NOMO-1 treated with DMSO at 0.1 percent for 48 hours (cell line): ENCODE data around the gene NES.

Experiments
- DNase-seq: peaks from one replicate; lab custom pipeline; 2025; ENCODE audit not compliant: unreplicated experiment; lab: John Stamatoyannopoulos, UW

NES gene, protein sequence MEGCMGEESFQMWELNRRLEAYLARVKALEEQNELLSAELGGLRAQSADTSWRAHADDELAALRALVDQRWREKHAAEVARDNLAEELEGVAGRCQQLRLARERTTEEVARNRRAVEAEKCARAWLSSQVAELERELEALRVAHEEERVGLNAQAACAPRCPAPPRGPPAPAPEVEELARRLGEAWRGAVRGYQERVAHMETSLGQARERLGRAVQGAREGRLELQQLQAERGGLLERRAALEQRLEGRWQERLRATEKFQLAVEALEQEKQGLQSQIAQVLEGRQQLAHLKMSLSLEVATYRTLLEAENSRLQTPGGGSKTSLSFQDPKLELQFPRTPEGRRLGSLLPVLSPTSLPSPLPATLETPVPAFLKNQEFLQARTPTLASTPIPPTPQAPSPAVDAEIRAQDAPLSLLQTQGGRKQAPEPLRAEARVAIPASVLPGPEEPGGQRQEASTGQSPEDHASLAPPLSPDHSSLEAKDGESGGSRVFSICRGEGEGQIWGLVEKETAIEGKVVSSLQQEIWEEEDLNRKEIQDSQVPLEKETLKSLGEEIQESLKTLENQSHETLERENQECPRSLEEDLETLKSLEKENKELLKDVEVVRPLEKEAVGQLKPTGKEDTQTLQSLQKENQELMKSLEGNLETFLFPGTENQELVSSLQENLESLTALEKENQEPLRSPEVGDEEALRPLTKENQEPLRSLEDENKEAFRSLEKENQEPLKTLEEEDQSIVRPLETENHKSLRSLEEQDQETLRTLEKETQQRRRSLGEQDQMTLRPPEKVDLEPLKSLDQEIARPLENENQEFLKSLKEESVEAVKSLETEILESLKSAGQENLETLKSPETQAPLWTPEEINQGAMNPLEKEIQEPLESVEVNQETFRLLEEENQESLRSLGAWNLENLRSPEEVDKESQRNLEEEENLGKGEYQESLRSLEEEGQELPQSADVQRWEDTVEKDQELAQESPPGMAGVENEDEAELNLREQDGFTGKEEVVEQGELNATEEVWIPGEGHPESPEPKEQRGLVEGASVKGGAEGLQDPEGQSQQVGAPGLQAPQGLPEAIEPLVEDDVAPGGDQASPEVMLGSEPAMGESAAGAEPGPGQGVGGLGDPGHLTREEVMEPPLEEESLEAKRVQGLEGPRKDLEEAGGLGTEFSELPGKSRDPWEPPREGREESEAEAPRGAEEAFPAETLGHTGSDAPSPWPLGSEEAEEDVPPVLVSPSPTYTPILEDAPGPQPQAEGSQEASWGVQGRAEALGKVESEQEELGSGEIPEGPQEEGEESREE (N-terminal part only)

GRCh38 chr1:156676820-156677615 is at the start of gene NES:
TSS of gene NES (minus strand) at chr1:156677407. CDS start at chr1:156677264, 143 bp downstream.
- no peak for DNase-seq

GRCh38 chr1:156726549-156727226 is 49.5 kb upstream of the NES start:
- DNase-seq = peak; percentile 73

- peak; percentile 94 for DNase-seq
Measured at GRCh38 chr1:156725683-156726280, 48.6 kb upstream of the NES start.

GRCh38 chr1:156721535-156721934 is 44.3 kb upstream of the NES start:
- no peak for DNase-seq

DNA sequence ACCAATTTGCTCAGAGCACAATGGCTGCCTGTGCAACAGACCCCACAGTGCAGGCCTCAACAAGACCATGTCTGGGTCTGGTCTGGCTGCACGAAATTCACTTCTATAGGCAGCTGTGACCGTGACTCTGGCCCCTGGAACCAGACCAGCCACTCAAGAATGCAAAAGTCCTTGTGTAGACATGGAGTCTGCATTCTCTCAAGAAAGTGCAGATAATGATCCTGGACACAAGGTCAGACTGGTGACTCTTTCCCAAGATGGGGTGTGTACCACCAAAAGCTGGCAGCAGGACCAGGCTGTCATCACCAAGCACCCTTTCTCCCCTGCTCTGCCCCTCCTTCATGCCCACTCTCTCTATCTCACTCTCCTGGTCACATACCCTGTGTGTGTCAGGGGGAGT is 43.9 kb upstream of the NES start:
- DNase-seq = no peak

DNA sequence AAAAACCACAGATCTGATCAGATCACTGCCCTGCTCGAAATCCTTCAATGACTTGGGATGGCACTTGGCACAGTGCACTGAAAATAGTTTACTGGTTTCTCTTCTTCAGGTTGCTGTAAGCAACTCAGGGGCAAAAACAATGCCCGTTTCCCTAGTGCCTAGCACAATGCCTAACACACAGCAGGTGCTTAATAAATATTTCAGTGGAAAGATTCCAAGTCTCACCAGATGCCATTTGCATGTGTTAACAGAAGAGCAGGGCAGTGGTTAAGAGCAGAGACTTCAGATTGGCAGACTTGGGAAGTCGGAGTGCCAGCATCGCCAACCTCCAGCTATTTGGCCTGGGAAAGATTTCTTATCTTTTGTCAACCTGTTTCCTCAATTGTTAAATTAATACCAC is 40.1 kb upstream of the NES start:
- DNase-seq = no peak

DNA sequence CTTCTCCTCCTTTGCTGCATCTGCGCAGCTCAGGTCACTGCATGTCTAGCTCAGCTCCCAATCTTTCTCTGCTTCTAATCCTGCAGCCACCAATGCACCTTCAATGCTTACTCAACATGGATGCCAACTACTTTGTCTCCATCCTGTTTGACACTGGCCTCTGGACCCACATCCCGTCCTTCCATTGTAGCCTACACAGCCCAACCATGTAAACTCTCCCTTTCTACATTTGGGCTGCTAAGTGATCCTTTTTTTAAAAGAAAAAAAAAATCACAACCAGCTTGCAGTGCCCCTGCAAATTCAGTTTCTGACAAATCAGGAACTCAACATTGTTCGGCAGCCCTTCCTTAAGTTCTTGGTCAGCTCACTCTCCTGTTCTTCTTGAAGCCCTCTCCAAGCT is 37.6 kb upstream of the NES start:
- no peak for DNase-seq

GRCh38 chr1:156712626-156713025 is 35.4 kb upstream of the NES start:
- no peak for DNase-seq

GRCh38 chr1:156711011-156711817 is 34.0 kb upstream of the NES start:
- no peak for DNase-seq

DNA sequence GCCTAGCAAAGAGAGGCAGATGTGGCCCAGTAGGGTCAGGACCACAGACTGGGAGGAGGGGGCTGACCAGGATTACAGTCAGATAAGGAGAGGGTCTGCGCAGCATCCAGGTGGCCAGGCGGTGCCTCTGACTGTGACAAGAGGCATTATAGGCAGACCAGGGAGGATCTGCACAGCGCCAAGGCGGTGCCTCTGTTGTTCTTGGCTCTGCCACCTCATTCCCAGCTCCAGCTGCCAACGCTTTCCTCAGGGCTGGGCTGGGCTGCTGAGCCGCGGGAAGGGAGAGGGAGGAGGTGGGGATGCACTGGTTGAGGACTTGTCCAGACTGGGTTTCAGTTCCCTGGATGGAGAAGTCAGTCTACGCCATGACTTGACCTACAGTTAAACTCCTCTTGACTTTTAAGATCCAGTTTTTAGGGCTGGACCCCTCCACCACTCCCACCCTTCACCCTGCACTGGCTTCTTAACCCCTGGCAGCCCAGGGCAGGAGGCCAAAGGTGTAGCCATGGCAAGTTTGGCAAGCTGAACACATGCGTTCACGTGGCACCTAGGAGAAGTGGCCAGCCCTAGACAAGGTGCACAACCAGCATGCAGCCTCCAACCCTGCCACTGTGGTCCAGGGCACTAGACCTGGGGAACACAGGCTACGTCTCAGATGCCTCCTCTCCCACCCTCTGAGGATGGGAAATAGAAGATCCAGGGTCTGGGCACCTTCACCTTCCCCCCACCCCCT is 32.7 kb upstream of the NES start:
- DNase-seq = no peak

DNA sequence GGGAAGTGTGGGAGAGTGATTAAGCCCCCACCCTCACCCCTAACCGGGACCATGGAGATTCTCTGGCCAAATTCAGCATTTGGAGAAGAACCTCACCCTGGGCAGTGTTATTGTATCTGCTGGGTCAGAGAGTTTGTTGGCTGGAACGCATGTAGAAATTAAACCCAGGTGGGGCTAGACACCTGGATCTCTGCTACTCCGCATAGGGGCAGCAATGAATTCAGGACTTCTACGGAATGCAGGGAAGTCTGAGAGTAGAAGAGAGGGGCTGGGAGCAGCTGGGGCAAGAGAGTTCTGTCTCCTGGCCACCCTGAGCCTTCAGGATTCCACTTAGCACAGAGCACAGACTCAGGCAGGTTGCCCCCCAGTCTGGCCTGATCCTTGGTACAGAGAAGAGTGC is 31.8 kb upstream of the NES start:
- no peak for DNase-seq

DNA sequence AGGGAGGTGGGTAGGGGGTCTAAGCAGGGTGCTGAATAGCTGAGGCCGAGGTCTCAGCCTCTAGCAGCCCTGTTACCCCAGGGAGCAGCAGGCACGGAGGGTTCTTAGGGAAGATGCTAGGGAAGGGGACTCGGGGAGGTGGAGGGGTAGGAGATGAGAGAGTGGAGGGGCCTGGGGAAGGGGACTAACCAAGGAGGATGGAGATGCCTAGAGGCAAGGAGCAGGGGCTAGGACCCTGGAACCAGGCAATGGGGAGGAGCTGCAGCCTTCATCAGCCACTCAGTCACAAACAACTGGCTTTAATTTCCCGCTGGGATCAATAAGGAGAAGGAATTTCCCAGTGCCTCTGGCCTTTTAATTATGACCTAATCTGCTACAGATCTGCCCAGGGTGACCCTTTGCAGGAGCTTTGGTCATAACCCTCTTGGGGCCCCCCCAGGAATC is 31.0 kb upstream of the NES start:
- no peak for DNase-seq

DNA sequence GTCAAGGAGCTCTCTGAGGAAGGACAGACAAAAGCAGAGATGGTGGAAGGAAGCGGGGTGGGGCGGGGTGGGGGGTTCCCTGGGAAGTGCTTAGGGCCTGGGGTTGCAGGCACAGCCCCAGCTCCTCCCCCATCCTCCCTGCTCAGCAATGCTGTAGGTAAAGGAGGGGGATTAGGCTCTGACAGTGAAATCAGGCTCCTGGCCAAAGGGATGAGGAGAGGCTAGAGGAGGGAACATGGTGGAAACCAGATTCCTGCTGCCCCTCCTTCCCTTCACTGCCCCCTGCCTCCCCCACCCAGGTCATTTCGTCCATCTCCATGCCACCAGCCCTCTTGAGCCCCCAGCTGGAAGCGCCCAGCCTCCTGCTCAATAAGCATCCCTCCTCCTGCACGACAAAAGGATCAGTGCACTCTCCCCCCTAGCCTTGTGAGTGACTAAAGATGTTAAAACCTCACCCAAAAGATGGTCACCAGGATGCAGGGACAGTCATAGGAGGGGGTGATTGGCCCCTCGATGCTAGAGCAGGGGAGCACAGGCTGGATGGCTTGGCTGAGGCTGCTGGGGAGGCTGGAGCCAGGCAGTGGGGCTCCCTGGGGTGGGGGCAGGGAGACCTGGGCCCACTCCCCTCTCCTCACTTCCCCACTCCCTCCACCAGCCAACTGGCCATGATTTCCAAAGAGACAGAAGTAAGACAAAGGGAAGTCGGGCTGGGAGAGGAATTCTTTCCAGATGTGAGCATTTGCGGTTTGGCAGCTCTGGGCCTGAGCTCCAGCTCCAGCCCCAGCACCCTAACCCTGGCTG is 30.4 kb upstream of the NES start:
- DNase-seq = no peak

DNA sequence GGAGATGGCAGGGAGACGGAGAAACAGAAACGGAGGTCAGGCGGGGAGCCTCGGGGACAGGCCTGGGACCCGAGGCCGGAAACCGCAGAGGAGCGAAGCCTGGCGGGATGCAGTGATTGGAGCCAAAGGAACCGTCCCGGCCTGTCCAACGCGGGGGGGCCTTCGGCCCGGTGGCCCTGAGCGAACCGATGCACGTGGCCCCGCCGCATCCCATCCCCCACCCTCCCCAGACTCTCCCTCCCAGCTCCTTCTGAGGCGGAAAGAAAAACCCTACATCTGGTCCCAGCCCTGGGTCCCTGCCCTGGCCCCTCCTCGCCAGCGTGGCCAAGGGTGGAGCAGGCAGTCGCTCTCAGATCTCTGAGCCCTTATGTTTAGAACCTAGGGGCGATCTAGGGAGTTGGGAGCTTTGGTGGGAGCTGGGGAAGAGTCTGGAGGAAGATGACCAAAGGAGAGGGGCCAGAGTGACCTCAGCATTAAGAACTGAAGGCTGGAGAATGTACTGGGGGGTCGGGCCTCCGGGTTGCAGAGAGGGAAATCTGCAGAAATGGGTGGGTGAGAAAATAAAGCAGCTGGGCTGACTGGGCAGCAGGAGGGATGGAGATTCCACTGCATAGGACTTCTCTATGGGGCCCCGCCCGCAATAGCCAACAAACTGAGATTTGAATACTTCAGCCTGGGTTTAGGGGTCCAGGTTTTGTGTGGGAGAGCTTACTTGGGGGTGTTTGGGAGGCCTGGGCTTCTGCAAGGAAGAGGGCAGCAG is 29.6 kb upstream of the NES start:
- DNase-seq = no peak

DNA sequence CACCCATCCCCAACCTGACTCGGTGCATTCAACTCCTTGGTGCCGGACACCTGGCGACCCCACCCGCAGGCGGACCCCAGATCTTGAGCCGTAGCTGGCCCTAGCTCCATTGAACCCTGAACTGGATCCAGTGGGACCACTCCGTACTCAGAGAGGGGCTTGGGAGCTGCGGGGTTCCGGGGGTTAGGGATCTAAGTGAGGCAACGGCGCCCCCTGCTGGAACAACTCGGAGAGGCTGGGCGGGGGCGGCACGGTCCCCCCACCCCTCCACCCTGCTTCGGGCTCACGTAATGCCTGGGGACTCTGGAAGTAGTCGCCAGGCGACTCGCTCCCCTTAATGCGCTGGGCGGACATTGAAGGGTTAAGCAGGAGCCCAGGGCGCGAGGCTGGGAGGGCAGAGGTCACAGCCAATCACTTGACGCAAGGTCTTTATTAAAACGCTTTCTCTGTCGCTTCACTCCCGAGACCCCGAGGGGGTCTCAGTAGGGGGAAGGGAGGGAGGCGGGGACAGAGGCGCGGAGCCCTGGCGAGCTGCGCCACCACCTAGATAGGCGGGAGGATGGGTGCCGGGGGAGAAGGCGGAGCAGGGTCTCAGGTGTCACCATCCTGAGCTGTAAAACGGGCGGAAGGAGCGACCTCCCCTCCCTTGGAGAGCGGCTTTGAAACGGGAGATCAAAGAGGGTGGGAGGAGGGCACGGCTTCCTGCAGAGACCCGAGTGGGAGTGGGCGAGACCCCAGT is 28.9 kb upstream of the NES start:
- no peak for DNase-seq
